ENCODE results near the gene JCAD.

DNA sequence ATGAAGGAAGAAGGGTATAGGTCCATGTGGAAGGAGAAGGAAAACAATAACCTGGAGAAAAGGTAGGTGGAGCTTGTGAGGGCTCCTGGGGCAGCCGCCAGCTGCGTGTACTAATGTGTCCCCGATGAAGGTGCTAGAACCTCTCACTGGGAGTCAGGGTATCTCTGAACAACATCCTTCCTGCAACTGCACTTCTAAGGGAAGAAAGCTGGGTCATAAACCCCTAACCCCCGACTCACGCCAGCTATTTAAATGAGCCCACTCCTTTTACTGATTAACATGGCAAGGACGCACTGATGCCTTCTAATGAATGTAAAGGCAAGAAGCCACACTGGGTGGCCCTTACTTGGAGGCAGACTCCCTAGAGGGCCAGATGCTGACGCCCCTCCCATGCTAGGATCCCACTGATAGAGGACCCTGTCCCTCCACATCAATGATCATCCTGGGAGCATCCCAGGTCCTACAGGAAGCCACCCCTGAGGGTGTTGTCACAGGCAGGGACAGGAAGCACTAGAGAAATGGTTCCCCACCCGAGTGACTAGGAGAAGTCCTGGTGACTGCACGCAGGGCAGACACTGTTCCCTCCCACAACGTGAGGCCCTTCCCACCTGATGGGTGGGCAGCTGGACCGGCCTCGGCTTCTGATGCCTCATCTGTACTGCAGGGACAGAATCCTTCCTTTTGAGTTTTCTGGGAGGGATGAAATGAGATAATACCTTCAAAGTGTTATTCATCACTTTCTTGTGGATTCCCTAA is 20.4 kb downstream of the JCAD start:
- TF ChIP-seq POLR2A (IDR thresholded peaks at IDR 0.05; ENCODE audit: low read length), result no peak
- TF ChIP-seq GATA1 (IDR thresholded peaks at IDR 0.05; ENCODE audit: low read depth, low read length), result no peak
